Hepatocyte (in vitro differentiated cells): ENCODE data around the gene SFT2D2. TPM values are rescaled to one million over a fixed set of nuclear protein-coding genes. Genes with fewer than 3 reads are reported as not detected.

ENCODE experiments used
- DNase-seq: peaks from one replicate; pipeline ENCODE4 v3.0.0-alpha.2; 2016; ENCODE audit warnings: low spot score
- H2AFZ ChIP-seq: fragments of 200-600 bp; sonication (generic); 2 replicates; pipeline ENCODE4 v1.6.0; 2016; ENCODE audit warnings: antibody characterized with exemption, mild to moderate bottlenecking
- H3K27ac ChIP-seq: fragments of 200-600 bp; sonication (generic); 2 replicates; pipeline ENCODE4 v1.5.1; 2016; ENCODE audit warnings: mild to moderate bottlenecking
- H3K27me3 ChIP-seq: fragments of 200-600 bp; sonication (generic); 2 replicates; pipeline ENCODE4 v1.6.1; 2016
- H3K36me3 ChIP-seq: fragments of 200-600 bp; sonication (generic); replicated peaks from 2 replicates; pipeline ENCODE4 v1.5.1; 2016; ENCODE audit warnings: low read depth; ENCODE audit not compliant: insufficient read depth
- H3K4me1 ChIP-seq: fragments of 200-600 bp; sonication (generic); 2 replicates; pipeline ENCODE4 v1.5.1; 2016; ENCODE audit warnings: mild to moderate bottlenecking, moderate library complexity; ENCODE audit not compliant: insufficient read depth
- H3K4me2 ChIP-seq: fragments of 200-600 bp; sonication (generic); 2 replicates; pipeline ENCODE4 v1.6.0; 2016
- H3K4me3 ChIP-seq: fragments of 200-600 bp; sonication (generic); 2 replicates; pipeline ENCODE4 v1.5.1; 2016; ENCODE audit warnings: mild to moderate bottlenecking
- H3K79me2 ChIP-seq: fragments of 200-600 bp; sonication (generic); 2 replicates; pipeline ENCODE4 v1.6.0; 2017; ENCODE audit warnings: mild to moderate bottlenecking
- H3K9me2 ChIP-seq: fragments of 200-600 bp; sonication (generic); replicated peaks from 2 replicates; pipeline ENCODE4 v1.6.0; 2017; ENCODE audit warnings: mild to moderate bottlenecking; ENCODE audit not compliant: insufficient read depth
- H3K9me3 ChIP-seq: fragments of 200-600 bp; sonication (generic); 2 replicates; pipeline ENCODE4 v1.5.1; 2016; ENCODE audit warnings: low read depth, mild to moderate bottlenecking
- H4K20me1 ChIP-seq: fragments of 200-600 bp; sonication (generic); 2 replicates; pipeline ENCODE4 v1.6.0; 2016; ENCODE audit warnings: mild to moderate bottlenecking; ENCODE audit not compliant: insufficient read depth, poor library complexity, severe bottlenecking
- EZH2 ChIP-seq: fragments of 200-600 bp; sonication (generic); IDR thresholded peaks from 2 replicates; pipeline ENCODE4 v1.6.1; 2016; ENCODE audit warnings: antibody characterized with exemption, mild to moderate bottlenecking, borderline replicate concordance
- EZH2phosphoT487 ChIP-seq: fragments of 200-600 bp; sonication (generic); IDR thresholded peaks from one replicate; pipeline ENCODE4 v1.6.1; 2018; ENCODE audit warnings: antibody characterized with exemption, mild to moderate bottlenecking, low read depth, moderate library complexity; ENCODE audit not compliant: unreplicated experiment, severe bottlenecking
- WGBS: methylation state at CpG from one replicate; pipeline ENCODE4 v1.1.6; 2016; ENCODE audit warnings: low lambda C conversion rate; ENCODE audit errors: missing lambda C conversion rate; 5-methylcytosine and 5-hydroxymethylcytosine counted together
- polyA plus RNA-seq: library from polyadenylated mRNA; unstranded; fragments of >200 nt; fragmentation: Nextera tagmentation; extraction: Ambion mirVana; gene quantifications from 2 replicates; pipeline ENCODE4 v1.2.1, GENCODE V29; 2016
- total RNA-seq: library from RNA; depleted of rRNA; stranded (reverse); fragments of >200 nt; gene quantifications from 2 replicates; pipeline ENCODE4 v1.2.3, GENCODE V29; 2014
- TF ChIP-seq, protein P1 (sequence below): fragments of 200-600 bp; sonication (generic); IDR thresholded peaks from 2 replicates; pipeline ENCODE4 v1.5.1; 2016; ENCODE audit warnings: antibody characterized with exemption, mild to moderate bottlenecking; ENCODE audit not compliant: poor library complexity

The SFT2D2 gene
- total and polyA plus RNA-seq, 2 experiments from 2014 or later, result 31.5 to 36.9 TPM

DNA sequence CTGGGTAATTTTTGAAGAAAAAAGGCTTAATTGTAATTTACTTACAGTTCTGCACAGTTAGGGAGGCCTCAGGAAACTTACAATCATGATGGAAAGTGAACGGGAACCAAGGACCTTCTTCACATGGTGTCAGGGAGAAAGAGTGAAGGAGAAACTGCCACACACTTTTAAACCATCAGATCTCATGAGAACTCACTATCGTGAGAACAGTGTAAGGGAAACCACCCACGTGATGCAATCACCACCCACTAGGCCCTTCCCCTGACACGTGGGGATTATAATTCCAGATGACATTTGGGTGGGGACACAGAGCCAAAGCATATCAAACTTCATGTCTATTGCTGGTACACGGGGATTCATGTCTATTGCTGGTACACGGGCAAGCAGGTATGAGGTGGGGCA lies 5.3 kb upstream of the SFT2D2 start:
- no peak overlapping the region for H3K4me2 ChIP-seq
- H2AFZ ChIP-seq, result no peak overlapping the region
- H3K9me3 ChIP-seq, result no peaks in the 10 kb centered on the region
- no peak for DNase-seq
- 78% methylated on average over 6 of the region's 6 CpGs for WGBS
- H3K79me2 ChIP-seq, result no peaks in the 10 kb centered on the region
- no peaks in the 10 kb centered on the region for H3K9me2 ChIP-seq
- H3K4me3 ChIP-seq, result no peak overlapping the region
- no peaks in the 10 kb centered on the region for H3K27me3 ChIP-seq
- H4K20me1 ChIP-seq, result no peaks in the 10 kb centered on the region
- H3K36me3 ChIP-seq, result no peaks in the 10 kb centered on the region
- H3K27ac ChIP-seq, result no peak overlapping the region
- TF ChIP-seq EZH2phosphoT487 (no peak), EZH2 (no peak)
- TF ChIP-seq, protein P1, sequence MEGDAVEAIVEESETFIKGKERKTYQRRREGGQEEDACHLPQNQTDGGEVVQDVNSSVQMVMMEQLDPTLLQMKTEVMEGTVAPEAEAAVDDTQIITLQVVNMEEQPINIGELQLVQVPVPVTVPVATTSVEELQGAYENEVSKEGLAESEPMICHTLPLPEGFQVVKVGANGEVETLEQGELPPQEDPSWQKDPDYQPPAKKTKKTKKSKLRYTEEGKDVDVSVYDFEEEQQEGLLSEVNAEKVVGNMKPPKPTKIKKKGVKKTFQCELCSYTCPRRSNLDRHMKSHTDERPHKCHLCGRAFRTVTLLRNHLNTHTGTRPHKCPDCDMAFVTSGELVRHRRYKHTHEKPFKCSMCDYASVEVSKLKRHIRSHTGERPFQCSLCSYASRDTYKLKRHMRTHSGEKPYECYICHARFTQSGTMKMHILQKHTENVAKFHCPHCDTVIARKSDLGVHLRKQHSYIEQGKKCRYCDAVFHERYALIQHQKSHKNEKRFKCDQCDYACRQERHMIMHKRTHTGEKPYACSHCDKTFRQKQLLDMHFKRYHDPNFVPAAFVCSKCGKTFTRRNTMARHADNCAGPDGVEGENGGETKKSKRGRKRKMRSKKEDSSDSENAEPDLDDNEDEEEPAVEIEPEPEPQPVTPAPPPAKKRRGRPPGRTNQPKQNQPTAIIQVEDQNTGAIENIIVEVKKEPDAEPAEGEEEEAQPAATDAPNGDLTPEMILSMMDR, result no peak
- no peaks in the 10 kb centered on the region for H3K4me1 ChIP-seq

DNA sequence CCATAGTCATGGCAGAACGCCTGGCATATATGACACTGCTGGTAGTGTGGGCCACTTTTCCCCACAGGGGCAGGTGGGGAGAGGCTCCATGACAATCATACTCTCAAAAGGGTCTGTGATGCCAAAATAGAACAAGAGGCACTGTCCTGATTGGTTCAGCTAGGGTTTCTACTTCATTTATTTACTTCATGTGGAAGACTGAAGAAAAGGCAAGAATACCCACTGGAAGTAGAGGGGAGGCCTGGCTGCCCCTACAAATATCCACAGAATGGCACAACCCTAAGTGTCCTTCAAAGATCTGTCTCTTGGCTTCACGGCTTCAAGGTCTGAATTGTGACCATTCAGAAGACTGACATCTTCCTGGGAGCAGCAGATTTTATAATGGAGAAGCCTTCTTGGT lies 4.5 kb upstream of the SFT2D2 start:
- 93% methylated on average over 2 of the region's 2 CpGs for WGBS

DNA sequence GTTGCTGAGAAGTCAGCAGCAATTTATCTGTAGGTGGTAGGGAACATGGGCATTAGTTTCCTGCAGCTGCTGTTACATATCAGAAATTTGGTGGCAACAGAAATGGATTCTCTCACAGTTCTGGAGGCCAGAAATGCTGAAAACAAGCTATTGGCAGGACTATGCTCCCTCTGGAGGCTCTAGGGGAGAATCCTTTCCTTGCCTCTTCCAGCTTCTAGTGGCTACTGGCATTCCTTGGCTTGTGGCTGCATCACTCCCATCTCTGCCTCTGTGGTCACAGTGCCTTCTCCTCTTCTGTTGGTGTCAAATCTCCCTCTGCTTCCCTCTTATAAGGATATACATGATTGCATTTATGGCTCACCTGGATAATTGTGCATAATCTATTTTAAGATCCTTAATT lies 2.5 kb upstream of the SFT2D2 start:
- Histone ChIP-seq H3K36me3 (no peaks in the 10 kb centered on the region), H3K79me2 (peaks cover 24% of the 10 kb centered on the region), H3K4me3 (no peak overlapping the region), H3K4me1 (peaks cover 7% of the 10 kb centered on the region), H4K20me1 (no peaks in the 10 kb centered on the region), H3K27ac (no peak overlapping the region), H3K4me2 (no peak overlapping the region), H3K9me3 (no peaks in the 10 kb centered on the region), H2AFZ (no peak overlapping the region), H3K9me2 (no peaks in the 10 kb centered on the region), H3K27me3 (no peaks in the 10 kb centered on the region)
- TF ChIP-seq EZH2phosphoT487, result no peak
- TF ChIP-seq, protein P1, result no peak
- TF ChIP-seq EZH2, result no peak
- no peak for DNase-seq

More for the DNA sequence above, 4.5 kb upstream of the SFT2D2 start:
- TF ChIP-seq, protein P1, result no peak
- TF ChIP-seq EZH2 (no peak), EZH2phosphoT487 (no peak)
- no peaks in the 10 kb centered on the region for H4K20me1 ChIP-seq
- H3K4me1 ChIP-seq, result no peaks in the 10 kb centered on the region
- no peak overlapping the region for H3K4me3 ChIP-seq
- H3K79me2 ChIP-seq, result peaks cover 4% of the 10 kb centered on the region
- no peaks in the 10 kb centered on the region for H3K9me3 ChIP-seq
- no peak overlapping the region for H3K27ac ChIP-seq
- no peak overlapping the region for H3K4me2 ChIP-seq
- no peaks in the 10 kb centered on the region for H3K36me3 ChIP-seq
- no peak overlapping the region for H2AFZ ChIP-seq
- H3K9me2 ChIP-seq, result no peaks in the 10 kb centered on the region
- DNase-seq, result no peak
- no peaks in the 10 kb centered on the region for H3K27me3 ChIP-seq
